ENCODE measurements around the gene CENPC.

GRCh38 chr4:67555447-67555846, 10.1 kb upstream of the CENPC start:
- TF ChIP-seq, protein P1, sequence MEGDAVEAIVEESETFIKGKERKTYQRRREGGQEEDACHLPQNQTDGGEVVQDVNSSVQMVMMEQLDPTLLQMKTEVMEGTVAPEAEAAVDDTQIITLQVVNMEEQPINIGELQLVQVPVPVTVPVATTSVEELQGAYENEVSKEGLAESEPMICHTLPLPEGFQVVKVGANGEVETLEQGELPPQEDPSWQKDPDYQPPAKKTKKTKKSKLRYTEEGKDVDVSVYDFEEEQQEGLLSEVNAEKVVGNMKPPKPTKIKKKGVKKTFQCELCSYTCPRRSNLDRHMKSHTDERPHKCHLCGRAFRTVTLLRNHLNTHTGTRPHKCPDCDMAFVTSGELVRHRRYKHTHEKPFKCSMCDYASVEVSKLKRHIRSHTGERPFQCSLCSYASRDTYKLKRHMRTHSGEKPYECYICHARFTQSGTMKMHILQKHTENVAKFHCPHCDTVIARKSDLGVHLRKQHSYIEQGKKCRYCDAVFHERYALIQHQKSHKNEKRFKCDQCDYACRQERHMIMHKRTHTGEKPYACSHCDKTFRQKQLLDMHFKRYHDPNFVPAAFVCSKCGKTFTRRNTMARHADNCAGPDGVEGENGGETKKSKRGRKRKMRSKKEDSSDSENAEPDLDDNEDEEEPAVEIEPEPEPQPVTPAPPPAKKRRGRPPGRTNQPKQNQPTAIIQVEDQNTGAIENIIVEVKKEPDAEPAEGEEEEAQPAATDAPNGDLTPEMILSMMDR (IDR thresholded peaks at IDR 0.05) = no peak
- no peak for TF ChIP-seq POLR2A (IDR thresholded peaks at IDR 0.05)

Measured in sigmoid colon (tissue), 3 donors.